Embryonic facial prominence (tissue), 1 donor: Measurements from ENCODE around the gene ALOX5.

Experiments
- DNase-seq: peaks from one replicate; pipeline ENCODE4 v3.0.0-alpha.2; 2016; ENCODE audit errors: extremely low spot score

ALOX5 gene

GRCh38 chr10:45443101-45444009 lies 69.3 kb downstream of the ALOX5 start:
- no peak for DNase-seq

GRCh38 chr10:45444022-45444421 lies 70.0 kb downstream of the ALOX5 start:
- no peak for DNase-seq

GRCh38 chr10:45444976-45445898 lies 71.2 kb downstream of the ALOX5 start:
- DNase-seq, result no peak

- no peak for DNase-seq
These were observed 72.8 kb downstream of the ALOX5 start for GRCh38 chr10:45446858-45447257.

GRCh38 chr10:45447416-45447815 lies 73.4 kb downstream of the ALOX5 start:
- DNase-seq, result no peak

- no peak for DNase-seq
These were observed 76.8 kb downstream of the ALOX5 start for GRCh38 chr10:45450866-45451265.

- DNase-seq, result no peak
These were observed 77.4 kb downstream of the ALOX5 start for GRCh38 chr10:45451407-45451806.

GRCh38 chr10:45452268-45452667 lies 78.3 kb downstream of the ALOX5 start:
- DNase-seq, result no peak

- no peak for DNase-seq
These were observed 78.9 kb downstream of the ALOX5 start for GRCh38 chr10:45452743-45453452.

GRCh38 chr10:45453639-45454255 lies 79.7 kb downstream of the ALOX5 start:
- no peak for DNase-seq

- no peak for DNase-seq
These were observed 80.2 kb downstream of the ALOX5 start for GRCh38 chr10:45454262-45454661.

- no peak for DNase-seq
These were observed 80.8 kb downstream of the ALOX5 start for GRCh38 chr10:45454859-45455258.

- DNase-seq, result no peak
These were observed 82.2 kb downstream of the ALOX5 start for GRCh38 chr10:45456233-45456632.

- no peak for DNase-seq
These were observed 82.8 kb downstream of the ALOX5 start for GRCh38 chr10:45456822-45457221.

- DNase-seq, result no peak
These were observed 83.5 kb downstream of the ALOX5 start for GRCh38 chr10:45457487-45457886.

- DNase-seq, result no peak
These were observed 86.3 kb downstream of the ALOX5 start for GRCh38 chr10:45460235-45460878.

GRCh38 chr10:45461034-45461433 lies 87.0 kb downstream of the ALOX5 start:
- DNase-seq, result no peak

GRCh38 chr10:45463244-45464116 lies 89.5 kb downstream of the ALOX5 start:
- no peak for DNase-seq

GRCh38 chr10:45464958-45465567 lies 91.0 kb downstream of the ALOX5 start:
- DNase-seq, result peak; percentile 47

GRCh38 chr10:45466784-45467183 lies 92.8 kb downstream of the ALOX5 start:
- DNase-seq, result no peak
